Progenitor cell of endocrine pancreas (in vitro differentiated cells): Measurements from ENCODE around the gene BOD1L2. TPM values are rescaled to one million over a fixed set of nuclear protein-coding genes. Genes with fewer than 3 reads are reported as not detected.

Experiments
- DNase-seq: peaks from one replicate; pipeline ENCODE4 v3.0.0; 2021; ENCODE audit warnings: low spot score; ENCODE audit not compliant: unreplicated experiment
- H3K27ac Mint-ChIP-seq: 2 replicates; pipeline ENCODE4 v1.8.0; 2021; ENCODE audit warnings: mild to moderate bottlenecking, moderate library complexity, mixed read lengths
- H3K27me3 Mint-ChIP-seq: 2 replicates; pipeline ENCODE4 v1.8.0; 2021; ENCODE audit warnings: mixed read lengths
- H3K36me3 Mint-ChIP-seq: 2 replicates; pipeline ENCODE4 v1.8.0; 2022; ENCODE audit warnings: mixed read lengths; ENCODE audit not compliant: insufficient read depth
- H3K4me1 Mint-ChIP-seq: 2 replicates; pipeline ENCODE4 v1.8.0; 2021; ENCODE audit warnings: low read depth, mixed read lengths
- H3K4me3 Mint-ChIP-seq: 2 replicates; pipeline ENCODE4 v1.8.0; 2021; ENCODE audit warnings: low read depth, mild to moderate bottlenecking, moderate library complexity, mixed read lengths
- H3K9me3 Mint-ChIP-seq: 2 replicates; pipeline ENCODE4 v1.8.0; 2021; ENCODE audit warnings: low read depth, mixed read lengths
- total RNA-seq: library from RNA; stranded (reverse); gene quantifications from 2 replicates; pipeline ENCODE4 v1.2.1, GENCODE V29; 2021
- TF ChIP-seq, protein P1 (sequence below): fragments of 200-600 bp; sonication (generic); IDR thresholded peaks from one replicate; pipeline ENCODE4 v1.5.0; 2021; ENCODE audit warnings: antibody characterized with exemption, mild to moderate bottlenecking; ENCODE audit not compliant: unreplicated experiment

The BOD1L2 gene
- total RNA-seq, 1 donor from 2014 or later, result not detected

DNA sequence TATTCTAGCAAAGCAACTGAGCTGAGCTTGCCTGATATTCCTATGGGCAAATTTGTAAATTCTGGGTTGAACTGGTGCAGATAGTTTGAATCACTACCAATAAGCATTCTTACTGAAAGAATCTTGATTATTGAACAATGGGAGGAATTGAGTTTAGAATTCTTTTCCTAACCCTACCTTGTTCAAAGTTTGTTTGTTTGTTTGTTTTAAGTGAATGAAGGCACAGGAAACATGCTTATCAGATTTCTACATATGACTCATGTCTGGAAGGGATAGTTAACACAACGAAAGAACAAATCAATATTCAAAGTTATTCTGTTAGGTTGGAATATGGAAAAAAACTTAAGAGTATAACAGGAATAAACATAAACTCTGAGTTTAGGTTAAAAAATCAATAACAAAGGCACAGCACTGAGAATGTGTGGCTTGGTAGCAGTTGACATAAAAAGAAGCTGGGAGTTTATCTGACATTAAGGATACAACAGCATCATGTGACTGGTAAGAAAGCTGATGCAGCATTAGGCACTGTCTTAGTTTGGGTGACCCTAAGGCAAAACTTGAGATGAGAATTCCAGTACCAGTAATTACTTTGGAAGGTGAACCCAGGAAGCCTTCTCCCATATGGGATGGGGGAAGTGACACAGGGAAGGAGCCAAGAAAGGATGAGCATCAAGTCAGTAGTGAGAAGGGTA, 20.9 kb downstream of the BOD1L2 start:
- H3K27ac Mint-ChIP-seq, result no peak overlapping the region
- H3K4me1 Mint-ChIP-seq, result peaks cover 5% of the 10 kb centered on the region
- TF ChIP-seq, protein P1, sequence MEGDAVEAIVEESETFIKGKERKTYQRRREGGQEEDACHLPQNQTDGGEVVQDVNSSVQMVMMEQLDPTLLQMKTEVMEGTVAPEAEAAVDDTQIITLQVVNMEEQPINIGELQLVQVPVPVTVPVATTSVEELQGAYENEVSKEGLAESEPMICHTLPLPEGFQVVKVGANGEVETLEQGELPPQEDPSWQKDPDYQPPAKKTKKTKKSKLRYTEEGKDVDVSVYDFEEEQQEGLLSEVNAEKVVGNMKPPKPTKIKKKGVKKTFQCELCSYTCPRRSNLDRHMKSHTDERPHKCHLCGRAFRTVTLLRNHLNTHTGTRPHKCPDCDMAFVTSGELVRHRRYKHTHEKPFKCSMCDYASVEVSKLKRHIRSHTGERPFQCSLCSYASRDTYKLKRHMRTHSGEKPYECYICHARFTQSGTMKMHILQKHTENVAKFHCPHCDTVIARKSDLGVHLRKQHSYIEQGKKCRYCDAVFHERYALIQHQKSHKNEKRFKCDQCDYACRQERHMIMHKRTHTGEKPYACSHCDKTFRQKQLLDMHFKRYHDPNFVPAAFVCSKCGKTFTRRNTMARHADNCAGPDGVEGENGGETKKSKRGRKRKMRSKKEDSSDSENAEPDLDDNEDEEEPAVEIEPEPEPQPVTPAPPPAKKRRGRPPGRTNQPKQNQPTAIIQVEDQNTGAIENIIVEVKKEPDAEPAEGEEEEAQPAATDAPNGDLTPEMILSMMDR, result no peak
- no peak for DNase-seq
- no peak overlapping the region for H3K4me3 Mint-ChIP-seq
- H3K36me3 Mint-ChIP-seq, result no peaks in the 10 kb centered on the region
- no peaks in the 10 kb centered on the region for H3K27me3 Mint-ChIP-seq
- peaks cover 6% of the 10 kb centered on the region for H3K9me3 Mint-ChIP-seq

DNA sequence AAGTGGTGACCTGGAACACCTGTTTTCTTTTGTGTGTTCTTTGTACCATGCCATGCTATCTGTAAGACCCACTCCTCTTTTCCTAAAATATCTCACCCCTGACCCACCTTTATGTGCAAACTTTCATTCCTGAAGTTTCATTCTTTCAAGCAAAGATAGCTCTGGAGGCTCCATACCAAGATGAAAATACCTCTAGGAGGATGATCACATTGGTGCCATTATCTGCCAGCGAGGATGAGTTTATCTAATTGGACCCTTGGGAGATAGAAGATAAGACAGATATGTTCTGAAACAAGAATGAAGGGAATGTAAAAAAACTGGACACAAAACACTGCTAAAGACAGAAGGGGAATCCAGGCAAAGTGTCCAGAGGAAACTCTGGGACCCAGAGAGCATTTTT, 24.1 kb downstream of the BOD1L2 start:
- Mint-ChIP-seq H3K27me3 (no peaks in the 10 kb centered on the region), H3K27ac (no peak overlapping the region), H3K4me3 (no peak overlapping the region), H3K9me3 (no peaks in the 10 kb centered on the region), H3K4me1 (peaks cover 5% of the 10 kb centered on the region), H3K36me3 (no peaks in the 10 kb centered on the region)
- TF ChIP-seq, protein P1, result no peak
- DNase-seq, result no peak

DNA sequence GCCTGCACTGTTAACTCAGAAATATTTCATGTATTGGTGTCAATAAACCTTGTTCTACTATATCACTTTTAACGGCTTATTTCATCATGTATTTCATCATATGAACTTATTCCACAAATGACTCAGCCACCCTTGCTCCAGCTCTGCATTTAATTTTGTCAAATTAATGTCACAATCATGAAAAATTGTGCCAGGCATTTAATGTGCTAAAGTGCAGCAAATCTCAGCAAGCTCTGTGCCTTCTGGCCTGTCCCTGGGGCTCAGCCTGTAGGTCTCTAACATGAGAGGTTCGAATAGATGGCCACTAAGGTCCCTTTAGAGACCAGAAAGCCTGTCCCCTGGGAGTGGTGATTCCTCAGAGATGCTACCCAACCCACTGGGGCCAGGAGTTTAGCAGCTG, 28.6 kb downstream of the BOD1L2 start:
- TF ChIP-seq, protein P1, result no peak
- DNase-seq, result no peak
- no peak overlapping the region for H3K27ac Mint-ChIP-seq
- no peaks in the 10 kb centered on the region for H3K4me1 Mint-ChIP-seq
- H3K4me3 Mint-ChIP-seq, result no peak overlapping the region
- no peaks in the 10 kb centered on the region for H3K9me3 Mint-ChIP-seq
- no peaks in the 10 kb centered on the region for H3K27me3 Mint-ChIP-seq
- no peaks in the 10 kb centered on the region for H3K36me3 Mint-ChIP-seq

DNA sequence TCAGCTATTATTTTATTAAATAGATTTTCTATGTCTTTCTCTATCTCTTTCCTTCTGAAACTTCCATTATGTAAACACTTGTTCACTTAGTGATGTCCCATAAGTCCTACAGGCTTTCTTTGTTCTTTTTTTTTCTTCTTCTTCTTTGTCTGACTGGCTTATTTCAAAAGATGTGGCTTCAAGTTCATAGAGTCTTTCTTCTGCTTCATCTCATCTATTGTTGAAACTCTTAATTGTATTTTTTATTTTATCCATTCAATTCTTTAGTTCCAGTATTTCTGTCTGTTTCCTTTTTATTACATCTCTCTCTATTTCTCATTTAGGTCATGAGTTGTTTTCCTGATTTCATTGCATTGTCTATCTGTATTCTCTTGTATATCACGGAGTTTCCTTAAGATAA, 38.5 kb downstream of the BOD1L2 start:
- H3K27me3 Mint-ChIP-seq, result no peaks in the 10 kb centered on the region
- H3K4me3 Mint-ChIP-seq, result no peak overlapping the region
- no peak overlapping the region for H3K27ac Mint-ChIP-seq
- peaks cover 35% of the 10 kb centered on the region for H3K9me3 Mint-ChIP-seq
- H3K36me3 Mint-ChIP-seq, result peaks cover 8% of the 10 kb centered on the region
- TF ChIP-seq, protein P1, result no peak
- peaks cover 10% of the 10 kb centered on the region for H3K4me1 Mint-ChIP-seq
- DNase-seq, result no peak

DNA sequence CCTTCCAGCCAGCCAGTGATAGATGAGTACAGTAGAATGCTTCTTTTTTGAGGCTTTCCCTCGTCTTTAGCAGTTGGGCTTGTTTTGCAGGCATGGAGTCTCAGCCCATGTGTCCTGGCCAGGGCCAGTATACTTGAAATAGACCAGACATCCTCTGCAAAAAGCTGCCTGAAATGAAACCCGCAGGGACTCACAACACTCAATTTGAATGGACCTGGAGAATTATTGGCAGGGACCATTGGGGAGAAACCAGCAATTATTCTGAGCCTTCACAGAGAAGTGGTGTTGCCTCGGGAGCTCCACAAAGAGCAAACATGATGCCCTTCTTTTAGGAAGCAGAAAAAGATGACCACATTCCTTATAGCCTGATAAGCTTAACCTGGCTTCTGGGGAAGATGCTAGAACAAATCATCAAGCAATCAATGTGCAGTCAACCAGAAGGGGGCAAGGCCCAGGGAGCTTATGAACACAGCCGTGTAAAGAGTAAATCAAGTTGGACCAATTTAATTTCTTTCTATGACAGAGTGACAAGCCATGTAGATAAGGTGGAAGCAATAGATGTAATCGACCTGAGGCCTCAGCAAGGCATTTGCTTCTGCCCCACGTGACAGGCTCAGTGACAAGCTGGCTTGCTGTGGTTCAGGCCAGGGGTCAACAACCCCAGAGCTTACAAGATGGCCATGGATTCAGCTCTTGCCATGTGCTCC, 42.1 kb downstream of the BOD1L2 start:
- peaks cover 8% of the 10 kb centered on the region for H3K36me3 Mint-ChIP-seq
- H3K4me1 Mint-ChIP-seq, result peaks cover 10% of the 10 kb centered on the region
- TF ChIP-seq, protein P1, result no peak
- DNase-seq, result no peak
- peaks cover 26% of the 10 kb centered on the region for H3K9me3 Mint-ChIP-seq
- H3K27ac Mint-ChIP-seq, result no peak overlapping the region
- H3K27me3 Mint-ChIP-seq, result no peaks in the 10 kb centered on the region
- no peak overlapping the region for H3K4me3 Mint-ChIP-seq
